H9 (cell line): ENCODE measurements around the gene DLL4. TPM values are rescaled to one million over a fixed set of nuclear protein-coding genes. Genes with fewer than 3 reads are reported as not detected.

Experiments used
- DNase-seq: peaks from one replicate; pipeline ENCODE4 v3.0.0-alpha.2; 2017
- H2AFZ ChIP-seq: one replicate; pipeline ENCODE4 v1.6.1; 2013; ENCODE audit warnings: mild to moderate bottlenecking, low read length, control low read depth, moderate library complexity
- H2AK5ac ChIP-seq: 2 replicates; pipeline ENCODE4 v1.6.1; 2013; ENCODE audit warnings: low read length, control low read depth, mixed read lengths; ENCODE audit not compliant: insufficient read length
- H2BK120ac ChIP-seq: one replicate; pipeline ENCODE4 v1.6.1; 2013; ENCODE audit warnings: low read depth, mild to moderate bottlenecking, low read length, control low read depth, inconsistent platforms; ENCODE audit not compliant: poor library complexity, severe bottlenecking
- H2BK12ac ChIP-seq: 2 replicates; pipeline ENCODE4 v1.6.1; 2013; ENCODE audit warnings: low read length, control low read depth, mixed read lengths, low read depth; ENCODE audit not compliant: insufficient read length
- H2BK15ac ChIP-seq: 2 replicates; pipeline ENCODE4 v1.6.1; 2013; ENCODE audit warnings: low read depth, low read length, control low read depth
- H2BK20ac ChIP-seq: one replicate; pipeline ENCODE4 v1.6.1; 2013; ENCODE audit warnings: low read depth, mild to moderate bottlenecking, low read length, control low read depth, inconsistent platforms; ENCODE audit not compliant: poor library complexity, severe bottlenecking
- H2BK5ac ChIP-seq: 2 replicates; pipeline ENCODE4 v1.6.1; 2013; ENCODE audit warnings: low read length, control low read depth, mixed read lengths; ENCODE audit not compliant: insufficient read length
- H3K14ac ChIP-seq: 2 replicates; pipeline ENCODE4 v1.6.1; 2013; ENCODE audit warnings: low read length, control low read depth; ENCODE audit not compliant: insufficient read depth
- H3K18ac ChIP-seq: 2 replicates; pipeline ENCODE4 v1.6.1; 2013; ENCODE audit warnings: low read depth, mild to moderate bottlenecking, mixed read lengths, low read length, control low read depth; ENCODE audit not compliant: insufficient read length
- H3K23ac ChIP-seq: 2 replicates; pipeline ENCODE4 v1.6.1; 2013; ENCODE audit warnings: low read length, control low read depth, mixed read lengths, low read depth; ENCODE audit not compliant: insufficient read length
- H3K23me2 ChIP-seq: 2 replicates; pipeline ENCODE4 v1.6.1; 2013; ENCODE audit warnings: low read depth, mild to moderate bottlenecking, mixed read lengths, low read length, control low read depth; ENCODE audit not compliant: insufficient read length, poor library complexity, severe bottlenecking
- H3K27ac ChIP-seq: 2 replicates; pipeline ENCODE4 v1.5.1; 2013; ENCODE audit warnings: low read length, control low read depth, mixed read lengths, low read depth; ENCODE audit not compliant: insufficient read length
- H3K27me3 ChIP-seq: 2 replicates; pipeline ENCODE4 v1.6.1; 2013; ENCODE audit warnings: low read length, control low read depth, inconsistent platforms; ENCODE audit not compliant: insufficient read depth
- H3K4ac ChIP-seq: 2 replicates; pipeline ENCODE4 v1.6.1; 2013; ENCODE audit warnings: low read depth, mild to moderate bottlenecking, control low read depth, inconsistent platforms, low read length, moderate library complexity
- H3K4me1 ChIP-seq: 2 replicates; pipeline ENCODE4 v1.6.1; 2013; ENCODE audit warnings: low read length, control low read depth, inconsistent platforms; ENCODE audit not compliant: insufficient read depth
- H3K4me2 ChIP-seq: 2 replicates; pipeline ENCODE4 v1.6.1; 2013; ENCODE audit warnings: low read length, control low read depth, mixed read lengths; ENCODE audit not compliant: insufficient read length, insufficient read depth
- H3K56ac ChIP-seq: 2 replicates; pipeline ENCODE4 v1.6.1; 2013; ENCODE audit warnings: low read depth, mild to moderate bottlenecking, mixed read lengths, low read length, control low read depth; ENCODE audit not compliant: insufficient read length
- H3K79me1 ChIP-seq: 2 replicates; pipeline ENCODE4 v1.6.1; 2013; ENCODE audit warnings: low read depth, mild to moderate bottlenecking, moderate library complexity, low read length, control low read depth, inconsistent platforms; ENCODE audit not compliant: insufficient read depth, poor library complexity, severe bottlenecking
- H3K79me2 ChIP-seq: 2 replicates; pipeline ENCODE4 v1.6.1; 2013; ENCODE audit warnings: low read length, control low read depth, inconsistent platforms; ENCODE audit not compliant: insufficient read depth
- H3K9ac ChIP-seq: 2 replicates; pipeline ENCODE4 v1.6.1; 2013; ENCODE audit warnings: low read length, control low read depth, mixed read lengths; ENCODE audit not compliant: insufficient read length; ENCODE audit errors: extremely low read depth
- H3K9me3 ChIP-seq: one replicate; pipeline ENCODE4 v1.6.1; 2013; ENCODE audit warnings: low read depth, low read length, inconsistent platforms; ENCODE audit not compliant: control insufficient read depth
- H3T11ph ChIP-seq: one replicate; pipeline ENCODE4 v1.6.1; 2013; ENCODE audit warnings: mild to moderate bottlenecking, low read length, control low read depth, inconsistent platforms
- H4K20me1 ChIP-seq: one replicate; pipeline ENCODE4 v1.6.1; 2013; ENCODE audit not compliant: control insufficient read depth, insufficient read length, insufficient read depth
- H4K5ac ChIP-seq: 2 replicates; pipeline ENCODE4 v1.6.1; 2013; ENCODE audit warnings: low read depth, mild to moderate bottlenecking, mixed read lengths, low read length, control low read depth; ENCODE audit not compliant: insufficient read length
- H4K8ac ChIP-seq: replicated peaks from 2 replicates; pipeline ENCODE4 v1.6.1; 2013; ENCODE audit warnings: low read length, control low read depth, mixed read lengths, low read depth; ENCODE audit not compliant: insufficient read length
- H4K91ac ChIP-seq: 2 replicates; pipeline ENCODE4 v1.6.1; 2013; ENCODE audit warnings: low read depth, mild to moderate bottlenecking, moderate library complexity, mixed read lengths, low read length, control low read depth; ENCODE audit not compliant: insufficient read length
- H3K27ac Mint-ChIP-seq, 3 experiments: 2 replicates in 2 of 3; 3 replicates in 1 of 3; pipeline ENCODE4 v1.8.0; 2020 to 2021; ENCODE audit warnings: mixed read lengths in 3 of 3, mild to moderate bottlenecking in 1 of 3, moderate library complexity in 1 of 3
- H3K27me3 Mint-ChIP-seq: 2 replicates; pipeline ENCODE4 v1.8.0; 2021; ENCODE audit warnings: low read depth, mild to moderate bottlenecking, moderate library complexity, mixed read lengths
- H3K36me3 Mint-ChIP-seq, 3 experiments: 2 replicates in 2 of 3; 3 replicates in 1 of 3; pipeline ENCODE4 v1.8.0; 2020 to 2021; ENCODE audit warnings: low read depth in 3 of 3, mixed read lengths in 3 of 3; ENCODE audit not compliant: insufficient read depth in 1 of 3
- H3K4me1 Mint-ChIP-seq, 2 experiments: 2 replicates each; pipeline ENCODE4 v1.8.0; 2020; ENCODE audit warnings: mixed read lengths in 2 of 2
- H3K4me3 Mint-ChIP-seq, 2 experiments: 2 replicates in 1 of 2; 3 replicates in 1 of 2; pipeline ENCODE4 v1.8.0; 2020 to 2021; ENCODE audit warnings: mild to moderate bottlenecking in 2 of 2, mixed read lengths in 2 of 2, moderate library complexity in 1 of 2
- H3K9me3 Mint-ChIP-seq, 2 experiments: 2 replicates in 1 of 2; 3 replicates in 1 of 2; pipeline ENCODE4 v1.8.0; 2020; ENCODE audit warnings: mild to moderate bottlenecking in 2 of 2, mixed read lengths in 2 of 2, moderate library complexity in 1 of 2
- CTCF ChIP-seq: fragments of 200-600 bp; sonication (generic); conservative IDR thresholded peaks from 3 replicates; pipeline ENCODE4 v1.8.0; 2021; ENCODE audit warnings: antibody characterized with exemption, mild to moderate bottlenecking
- WGBS: extraction: QIAGEN DNeasy Blood & Tissue Kit; methylation state at CpG from one replicate; pipeline ENCODE4 v1.1.7; 2013; ENCODE audit warnings: missing lambda C conversion rate, low lambda C conversion rate, mixed read lengths; ENCODE audit not compliant: insufficient read length; ENCODE audit errors: extremely low coverage; 5-methylcytosine and 5-hydroxymethylcytosine counted together
- total RNA-seq: library from RNA; stranded (reverse); gene quantifications from 2 replicates; pipeline ENCODE4 v1.2.1, GENCODE V29; 2021

DLL4 gene
- total RNA-seq, 1 experiment from 2014 or later, result 0.28 TPM

- no peaks in the 10 kb centered on the region for H3K79me1 ChIP-seq
- no peak overlapping the region for H3K14ac ChIP-seq
- H4K5ac ChIP-seq, result no peak overlapping the region
- no peak overlapping the region for H2BK120ac ChIP-seq
- H3K4me2 ChIP-seq, result no peak overlapping the region
- no peak overlapping the region for H3K23ac ChIP-seq
- H3K4me3 Mint-ChIP-seq, result no peak overlapping the region
- peaks cover 71% of the 10 kb centered on the region for H3K27me3 Mint-ChIP-seq
- H2BK12ac ChIP-seq, result no peak overlapping the region
- H3K27ac Mint-ChIP-seq, result no peak overlapping the region
- TF ChIP-seq CTCF, result no peak
- H3K18ac ChIP-seq, result no peak overlapping the region
- peaks cover 26 to 27% of the 10 kb centered on the region in 2 experiments for H3K4me1 Mint-ChIP-seq
- no peak overlapping the region for H2AK5ac ChIP-seq
- H3K4ac ChIP-seq, result no peak overlapping the region
- H3T11ph ChIP-seq, result no peak overlapping the region
- no peak overlapping the region for H4K91ac ChIP-seq
- no peaks in the 10 kb centered on the region for H3K79me2 ChIP-seq
- H3K36me3 Mint-ChIP-seq, result no peaks in the 10 kb centered on the region; a peak in 1 of 7 replicates
- no peak overlapping the region for H2BK20ac ChIP-seq
- H3K27ac ChIP-seq, result no peak overlapping the region
- 0 out of 2 replicates have a peak, but pooled peaks cover under 1% of the 10 kb centered on the region for H3K4me1 ChIP-seq
- H2BK15ac ChIP-seq, result no peak overlapping the region
- H3K9ac ChIP-seq, result no peak overlapping the region
- H3K9me3 ChIP-seq, result no peaks in the 10 kb centered on the region
- no peak overlapping the region for H3K56ac ChIP-seq
- H4K20me1 ChIP-seq, result no peaks in the 10 kb centered on the region
- no peak overlapping the region for H2BK5ac ChIP-seq
- no peaks in the 10 kb centered on the region for H3K9me3 Mint-ChIP-seq
- no peak overlapping the region for H4K8ac ChIP-seq
- peaks cover 5% of the 10 kb centered on the region for H3K23me2 ChIP-seq
- no peak overlapping the region for H2AFZ ChIP-seq
- no peak for DNase-seq
- no CpG with 5 or more reads among the region's 9 CpGs for WGBS
- no peaks in the 10 kb centered on the region; the same call in 1 of the 2 replicates for H3K27me3 ChIP-seq
Measured at GRCh38 chr15:40943764-40944365, 14.7 kb downstream of the DLL4 start.
